Measurements from ENCODE around the gene CALN1.

CALN1 gene

DNA sequence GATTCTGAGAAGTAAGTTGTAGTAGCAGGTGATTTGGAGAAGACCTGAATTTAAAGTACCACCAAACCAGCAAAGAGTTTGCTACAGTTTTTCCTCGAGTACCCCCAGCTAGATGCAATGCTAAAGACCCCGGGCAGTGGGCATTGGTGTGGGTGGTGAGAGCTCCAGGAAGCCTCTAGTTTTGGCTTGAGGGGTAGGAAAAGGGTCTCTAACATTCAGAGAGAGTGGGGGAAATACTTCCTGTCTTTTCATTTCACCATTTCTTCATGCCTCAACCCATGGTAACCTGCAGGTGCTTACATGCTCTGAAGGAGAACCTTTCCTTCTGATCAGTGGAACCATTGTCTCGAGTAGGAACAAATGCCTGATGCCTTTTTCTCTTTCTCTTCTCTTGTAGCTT, 352.2 kb downstream of the CALN1 start:
- TF ChIP-seq TAF1 (IDR thresholded peaks at IDR 0.05; ENCODE audit: borderline replicate concordance, insufficient read depth, low read length) (no peak), POLR2AphosphoS5 (IDR thresholded peaks at IDR 0.05; ENCODE audit: low read depth, low read length) (no peak), REST (IDR thresholded peaks at IDR 0.05; ENCODE audit: insufficient read depth in 1 of 2, low read depth in 2 of 2, low read length in 2 of 2) (no peak), FOXP2 (optimal IDR thresholded peaks at IDR 0.05; ENCODE audit: borderline replicate concordance, extremely low read depth, extremely low read length, insufficient read depth) (no peak), SIN3A (IDR thresholded peaks at IDR 0.05; ENCODE audit: borderline replicate concordance, insufficient read depth, low read length) (no peak)

DNA sequence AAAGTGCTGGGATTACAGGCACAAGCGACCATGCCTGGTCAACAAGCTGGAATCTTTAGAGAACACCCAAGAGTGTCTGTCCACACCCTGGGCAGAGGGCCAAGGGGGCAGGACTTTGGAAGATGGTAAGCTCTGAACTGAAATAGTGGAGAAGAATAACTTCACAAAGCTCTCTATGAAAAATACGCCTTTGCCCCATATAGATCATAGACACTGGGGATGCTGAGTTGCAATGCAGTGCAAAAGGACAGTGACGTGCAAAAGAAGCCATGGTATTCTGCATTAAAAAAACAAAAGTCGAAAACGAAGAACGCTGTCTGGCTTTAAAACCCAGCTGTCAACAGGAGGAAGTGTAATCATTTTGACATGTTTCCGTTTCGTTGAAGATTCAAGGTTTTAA, 353.6 kb downstream of the CALN1 start:
- TF ChIP-seq REST (IDR thresholded peaks at IDR 0.05; ENCODE audit: insufficient read depth in 1 of 2, low read depth in 2 of 2, low read length in 2 of 2) (no peak), POLR2AphosphoS5 (IDR thresholded peaks at IDR 0.05; ENCODE audit: low read depth, low read length) (no peak), SIN3A (IDR thresholded peaks at IDR 0.05; ENCODE audit: borderline replicate concordance, insufficient read depth, low read length) (no peak), TAF1 (IDR thresholded peaks at IDR 0.05; ENCODE audit: borderline replicate concordance, insufficient read depth, low read length) (no peak), FOXP2 (optimal IDR thresholded peaks at IDR 0.05; ENCODE audit: borderline replicate concordance, extremely low read depth, extremely low read length, insufficient read depth) (no peak)

GRCh38 chr7:72057796-72058195, 354.3 kb downstream of the CALN1 start:
- no peak for TF ChIP-seq POLR2AphosphoS5 (IDR thresholded peaks at IDR 0.05; ENCODE audit: low read depth, low read length)
- no peak for TF ChIP-seq REST (IDR thresholded peaks at IDR 0.05; ENCODE audit: insufficient read depth in 1 of 2, low read depth in 2 of 2, low read length in 2 of 2)
- no peak for TF ChIP-seq SIN3A (IDR thresholded peaks at IDR 0.05; ENCODE audit: borderline replicate concordance, insufficient read depth, low read length)
- no peak for TF ChIP-seq TAF1 (IDR thresholded peaks at IDR 0.05; ENCODE audit: borderline replicate concordance, insufficient read depth, low read length)
- no peak for TF ChIP-seq FOXP2 (optimal IDR thresholded peaks at IDR 0.05; ENCODE audit: borderline replicate concordance, extremely low read depth, extremely low read length, insufficient read depth)

GRCh38 chr7:72057231-72057630, 354.9 kb downstream of the CALN1 start:
- TF ChIP-seq SIN3A (IDR thresholded peaks at IDR 0.05; ENCODE audit: borderline replicate concordance, insufficient read depth, low read length) (no peak), REST (IDR thresholded peaks at IDR 0.05; ENCODE audit: insufficient read depth in 1 of 2, low read depth in 2 of 2, low read length in 2 of 2) (no peak), TAF1 (IDR thresholded peaks at IDR 0.05; ENCODE audit: borderline replicate concordance, insufficient read depth, low read length) (no peak)

DNA sequence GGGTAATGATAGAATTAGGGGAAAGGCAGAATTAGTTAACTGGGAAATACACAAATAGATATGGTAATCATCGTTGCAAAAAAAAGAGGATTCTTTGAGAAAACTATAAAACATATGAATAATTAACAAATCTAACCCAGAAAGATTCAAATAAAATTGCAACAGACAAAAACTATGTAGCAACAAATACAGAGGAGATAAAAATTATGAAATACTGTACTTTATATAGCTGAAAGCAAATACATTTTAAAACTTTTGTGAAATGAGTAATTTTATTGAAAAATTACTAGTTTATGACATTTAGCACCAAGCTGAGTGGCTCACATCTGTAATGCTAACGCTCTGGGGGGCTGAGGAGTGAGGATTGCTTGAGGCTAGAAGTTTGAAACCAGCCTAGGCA, 356.7 kb downstream of the CALN1 start:
- TF ChIP-seq REST (IDR thresholded peaks at IDR 0.05; ENCODE audit: insufficient read depth in 1 of 2, low read depth in 2 of 2, low read length in 2 of 2) (no peak), SIN3A (IDR thresholded peaks at IDR 0.05; ENCODE audit: borderline replicate concordance, insufficient read depth, low read length) (no peak), TAF1 (IDR thresholded peaks at IDR 0.05; ENCODE audit: borderline replicate concordance, insufficient read depth, low read length) (no peak), POLR2AphosphoS5 (IDR thresholded peaks at IDR 0.05; ENCODE audit: low read depth, low read length) (no peak), FOXP2 (optimal IDR thresholded peaks at IDR 0.05; ENCODE audit: borderline replicate concordance, extremely low read depth, extremely low read length, insufficient read depth) (no peak)
